Stimulated activated CD8-positive, alpha-beta memory T cell treated with anti-CD3 and anti-CD28 coated beads, Interleukin-7, amount 100 ng/mL, for 48 hours (primary cell): Measurements from ENCODE around the gene FAM110D.
A peak's percentile ranks its signal among the peaks of the same experiment; 100 is the strongest.

Experiments used
- DNase-seq, 2 donors: peaks; one replicate each; pipeline ENCODE4 v3.0.0-alpha.2; 2020; ENCODE audit warnings: low read depth in 1 of 2; ENCODE audit errors: extremely low read depth in 1 of 2

The FAM110D gene

GRCh38 chr1:26127235-26128163, 31.4 kb upstream of the FAM110D start:
- DNase-seq = no peak

- no peak for DNase-seq
Observed at GRCh38 chr1:26129778-26130177, 29.1 kb upstream of the FAM110D start.

GRCh38 chr1:26130695-26131094, 28.2 kb upstream of the FAM110D start:
- DNase-seq = no peak

GRCh38 chr1:26132128-26132833, 26.6 kb upstream of the FAM110D start:
- no peak for DNase-seq

GRCh38 chr1:26132834-26133167, 26.1 kb upstream of the FAM110D start:
- DNase-seq = no peak

- no peak for DNase-seq
Observed at GRCh38 chr1:26134466-26134865, 24.4 kb upstream of the FAM110D start.

- DNase-seq = no peak
Observed at GRCh38 chr1:26138974-26139558, 19.8 kb upstream of the FAM110D start.

GRCh38 chr1:26142159-26142558, 16.7 kb upstream of the FAM110D start:
- DNase-seq = no peak

- peak; percentile 40 to 42 for DNase-seq
Observed at GRCh38 chr1:26145041-26145959, 13.6 kb upstream of the FAM110D start.

- no peak for DNase-seq
Observed at GRCh38 chr1:26145960-26146294, 13.0 kb upstream of the FAM110D start.

GRCh38 chr1:26148887-26149286, 10.0 kb upstream of the FAM110D start:
- no peak for DNase-seq

- no peak for DNase-seq
Observed at GRCh38 chr1:26153966-26154532, 4.8 kb upstream of the FAM110D start.

- DNase-seq = no peak
Observed at GRCh38 chr1:26154750-26155149, 4.1 kb upstream of the FAM110D start.

- DNase-seq = no peak
Observed at GRCh38 chr1:26155370-26156284, 3.3 kb upstream of the FAM110D start.

GRCh38 chr1:26156285-26157038, 2.4 kb upstream of the FAM110D start:
- DNase-seq = no peak

GRCh38 chr1:26158271-26158907, 490 bp upstream of the FAM110D start:
- DNase-seq = no peak

- DNase-seq = no peak
Observed at GRCh38 chr1:26159743-26160039, 812 bp downstream of the FAM110D start.
